ENCODE measurements around the gene BRD3OS. TPM values are rescaled to one million over a fixed set of nuclear protein-coding genes. Genes with fewer than 3 reads are reported as not detected.

Gene BRD3OS
- total and polyA plus RNA-seq, 2 of the 4 experiments (the other 2 are of a cell fraction) = 15.8 to 20.7 TPM

DNA sequence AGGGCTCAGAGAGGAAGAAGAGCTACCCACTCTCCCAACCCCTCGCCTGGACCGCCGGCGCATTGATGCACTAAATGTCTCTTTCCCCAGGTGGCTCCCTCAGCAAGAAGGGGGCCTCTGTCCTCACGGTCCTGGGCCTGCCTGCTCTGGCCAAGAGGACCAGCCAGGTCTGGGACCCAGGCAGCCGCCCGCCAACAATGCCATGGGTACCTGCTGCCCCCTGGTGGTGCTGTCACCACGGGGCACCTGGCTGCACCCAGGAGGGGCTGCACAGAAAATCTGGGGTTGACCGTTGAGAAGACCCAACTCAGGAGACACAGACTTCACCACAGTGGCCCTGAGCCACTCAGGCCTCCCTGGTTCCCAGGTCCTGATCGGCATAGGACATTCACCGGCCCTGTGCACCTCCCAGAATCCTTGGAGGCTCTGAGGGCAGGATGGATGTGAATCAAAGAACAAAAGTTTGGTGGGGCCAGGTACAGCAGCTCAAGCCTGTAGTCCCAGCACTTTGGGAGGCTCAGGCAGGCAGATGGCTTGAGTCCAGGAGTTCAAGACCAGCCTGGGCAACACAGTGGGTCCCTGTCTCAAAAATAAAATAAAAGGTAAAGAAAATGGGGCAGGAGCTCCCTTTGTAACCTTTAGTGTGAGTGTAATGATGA is 30.8 kb upstream of the BRD3OS start:
- Histone ChIP-seq H3K9ac (ENCODE audit: low read depth, low read length) (no peak overlapping the region), H3K27me3 (ENCODE audit: control insufficient read depth, insufficient read depth, low read length) (peaks cover 4% of the 10 kb centered on the region; the same call in 1 of the 2 replicates), H3K4me2 (ENCODE audit: low read depth, low read length) (no peak overlapping the region), H3K23ac (ENCODE audit: low read depth, low read length) (no peak overlapping the region), H3K36me3 (ENCODE audit: control insufficient read depth, insufficient read depth, low read length) (no peaks in the 10 kb centered on the region), H4K91ac (ENCODE audit: insufficient read depth, low read depth, low read length) (no peak overlapping the region), H3K14ac (replicated peaks; ENCODE audit: low read depth, low read length) (no peak overlapping the region), H3K9me1 (ENCODE audit: insufficient read depth, low read length) (peaks cover 5% of the 10 kb centered on the region; the same call in 1 of the 2 replicates), H3K4me1 (ENCODE audit: control insufficient read depth, insufficient read depth, low read length) (peaks cover 11% of the 10 kb centered on the region; the same call in 1 of the 2 replicates), H2BK20ac (ENCODE audit: low read depth, low read length) (no peak overlapping the region), H4K5ac (ENCODE audit: low read depth, low read length) (no peak overlapping the region), H3K27ac (ENCODE audit: insufficient read depth, low read length) (no peak overlapping the region), H2AK5ac (ENCODE audit: low read depth, low read length) (0 out of 2 replicates have a peak overlapping the region, but pooled peaks have one; percentile 15), H3K4ac (ENCODE audit: low read depth, low read length) (no peak overlapping the region), H3K79me1 (ENCODE audit: low read depth in 1 of 2, low read length in 2 of 2) (peaks cover 0 to 34% of the 10 kb centered on the region in 2 experiments; a peak in 2 of 4 replicates), H3K18ac (ENCODE audit: low read depth, low read length) (no peak overlapping the region), H2BK15ac (ENCODE audit: low read depth, low read length) (no peak overlapping the region), H3K9me3 (ENCODE audit: control insufficient read depth, insufficient read depth, low read length) (no peaks in the 10 kb centered on the region), H2BK5ac (ENCODE audit: low read depth, low read length, poor library complexity, severe bottlenecking) (no peak overlapping the region), H4K20me1 (ENCODE audit: insufficient read depth, low read length) (peaks cover 29% of the 10 kb centered on the region), H3K56ac (ENCODE audit: extremely low read depth, insufficient read depth, low read length) (no peak overlapping the region), H2AK9ac (replicated peaks; ENCODE audit: low read depth, low read length, poor library complexity) (peak overlapping the region; percentile 100), H2AFZ (replicated peaks; ENCODE audit: low read length, poor library complexity) (peak overlapping the region; percentile 75), H2BK120ac (ENCODE audit: low read depth, low read length) (no peak overlapping the region), H4K8ac (ENCODE audit: low read depth in 2 of 2, low read length in 2 of 2) (no peak overlapping the region), H3K4me3 (ENCODE audit: insufficient read depth, low read depth, low read length) (no peak overlapping the region)
- intact Hi-C loops (cut with micrococcal nuclease) = loop anchor here (1.0 to 5.0 kb wide), 3 partner anchors 201 to 587 kb away; no protein-coding TSS in a partner anchor
- DNase-seq = peak; percentile 54
- in situ Hi-C loops (cut with MboI; ENCODE audit: low sequenced_read_pairs) = loop anchor here (5.0 to 10.0 kb wide), 2 partner anchors 207 to 460 kb away; partner anchors contain the start of gene ADAMTSL2
- CTCF ChIA-PET = interaction anchor here (0.8 to 4.0 kb wide), 10 partner anchors 9 to 461 kb away, joined by 3 to 24 read pairs (median 4); no protein-coding TSS in a partner anchor
- dilution Hi-C loops (cut with HindIII; ENCODE audit: low sequenced_read_pairs, unreplicated experiment) = no loop called here
- no TSS peak for BruUV-seq (replicated peaks)
- POLR2A ChIA-PET (ENCODE audit: unreplicated experiment) = no interaction called here
- ATAC-seq (ENCODE audit: low read depth) = peak; percentile 19; the same call in 1 of the 2 replicates
- WGBS, 2 experiments (ENCODE audit: extremely low coverage in 2 of 2, insufficient read length in 1 of 2) = 0% methylated on average over 2 of the region's 11 CpGs; no CpG with 5 or more reads in 1 of the 2 experiments
- TF ChIP-seq MAFK (IDR thresholded peaks at IDR 0.05; ENCODE audit: low read depth, low read length) = no peak
- TF ChIP-seq CHD1 (IDR thresholded peaks at IDR 0.05; ENCODE audit: low read depth, low read length) = no peak
- TF ChIP-seq CEBPB (IDR thresholded peaks at IDR 0.05; ENCODE audit: low read depth, low read length) = no peak
- peak; percentile 99 for TF ChIP-seq RAD21 (IDR thresholded peaks at IDR 0.05; ENCODE audit: low read length)
- TF ChIP-seq, protein P1, sequence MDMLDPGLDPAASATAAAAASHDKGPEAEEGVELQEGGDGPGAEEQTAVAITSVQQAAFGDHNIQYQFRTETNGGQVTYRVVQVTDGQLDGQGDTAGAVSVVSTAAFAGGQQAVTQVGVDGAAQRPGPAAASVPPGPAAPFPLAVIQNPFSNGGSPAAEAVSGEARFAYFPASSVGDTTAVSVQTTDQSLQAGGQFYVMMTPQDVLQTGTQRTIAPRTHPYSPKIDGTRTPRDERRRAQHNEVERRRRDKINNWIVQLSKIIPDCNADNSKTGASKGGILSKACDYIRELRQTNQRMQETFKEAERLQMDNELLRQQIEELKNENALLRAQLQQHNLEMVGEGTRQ (IDR thresholded peaks at IDR 0.05; ENCODE audit: low read depth, low read length) = no peak
- TF ChIP-seq, protein P2, sequence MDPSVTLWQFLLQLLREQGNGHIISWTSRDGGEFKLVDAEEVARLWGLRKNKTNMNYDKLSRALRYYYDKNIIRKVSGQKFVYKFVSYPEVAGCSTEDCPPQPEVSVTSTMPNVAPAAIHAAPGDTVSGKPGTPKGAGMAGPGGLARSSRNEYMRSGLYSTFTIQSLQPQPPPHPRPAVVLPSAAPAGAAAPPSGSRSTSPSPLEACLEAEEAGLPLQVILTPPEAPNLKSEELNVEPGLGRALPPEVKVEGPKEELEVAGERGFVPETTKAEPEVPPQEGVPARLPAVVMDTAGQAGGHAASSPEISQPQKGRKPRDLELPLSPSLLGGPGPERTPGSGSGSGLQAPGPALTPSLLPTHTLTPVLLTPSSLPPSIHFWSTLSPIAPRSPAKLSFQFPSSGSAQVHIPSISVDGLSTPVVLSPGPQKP (IDR thresholded peaks at IDR 0.05; ENCODE audit: borderline replicate concordance, low read depth, low read length) = no peak
- peak; percentile 98 for TF ChIP-seq SMC3 (IDR thresholded peaks at IDR 0.05; ENCODE audit: low read depth, low read length)
- TF ChIP-seq FOS (IDR thresholded peaks at IDR 0.05; ENCODE audit: low read depth, low read length) = no peak
- 0 out of 2 replicates have a peak, but pooled peaks have one; percentile 56 for TF ChIP-seq POLR2A (IDR thresholded peaks at IDR 0.05; ENCODE audit: low read depth, low read length)
- no peak for TF ChIP-seq RFX5 (IDR thresholded peaks at IDR 0.05; ENCODE audit: low read depth, low read length)
- TF ChIP-seq MAZ (IDR thresholded peaks at IDR 0.05; ENCODE audit: borderline replicate concordance, low read depth, low read length) = peak; percentile 43; the same call in 1 of the 2 replicates
- TF ChIP-seq NFE2L2 (IDR thresholded peaks at IDR 0.05; ENCODE audit: low read depth, low read length) = no peak
- no peak for TF ChIP-seq MXI1 (IDR thresholded peaks at IDR 0.05; ENCODE audit: borderline replicate concordance, low read depth, low read length)
- TF ChIP-seq, protein P3, sequence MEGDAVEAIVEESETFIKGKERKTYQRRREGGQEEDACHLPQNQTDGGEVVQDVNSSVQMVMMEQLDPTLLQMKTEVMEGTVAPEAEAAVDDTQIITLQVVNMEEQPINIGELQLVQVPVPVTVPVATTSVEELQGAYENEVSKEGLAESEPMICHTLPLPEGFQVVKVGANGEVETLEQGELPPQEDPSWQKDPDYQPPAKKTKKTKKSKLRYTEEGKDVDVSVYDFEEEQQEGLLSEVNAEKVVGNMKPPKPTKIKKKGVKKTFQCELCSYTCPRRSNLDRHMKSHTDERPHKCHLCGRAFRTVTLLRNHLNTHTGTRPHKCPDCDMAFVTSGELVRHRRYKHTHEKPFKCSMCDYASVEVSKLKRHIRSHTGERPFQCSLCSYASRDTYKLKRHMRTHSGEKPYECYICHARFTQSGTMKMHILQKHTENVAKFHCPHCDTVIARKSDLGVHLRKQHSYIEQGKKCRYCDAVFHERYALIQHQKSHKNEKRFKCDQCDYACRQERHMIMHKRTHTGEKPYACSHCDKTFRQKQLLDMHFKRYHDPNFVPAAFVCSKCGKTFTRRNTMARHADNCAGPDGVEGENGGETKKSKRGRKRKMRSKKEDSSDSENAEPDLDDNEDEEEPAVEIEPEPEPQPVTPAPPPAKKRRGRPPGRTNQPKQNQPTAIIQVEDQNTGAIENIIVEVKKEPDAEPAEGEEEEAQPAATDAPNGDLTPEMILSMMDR (conservative IDR thresholded peaks at IDR 0.05; ENCODE audit: low read depth, low read length) = peak; percentile 97
